ENCODE results near the gene TRIM59.

The TRIM59 gene, protein sequence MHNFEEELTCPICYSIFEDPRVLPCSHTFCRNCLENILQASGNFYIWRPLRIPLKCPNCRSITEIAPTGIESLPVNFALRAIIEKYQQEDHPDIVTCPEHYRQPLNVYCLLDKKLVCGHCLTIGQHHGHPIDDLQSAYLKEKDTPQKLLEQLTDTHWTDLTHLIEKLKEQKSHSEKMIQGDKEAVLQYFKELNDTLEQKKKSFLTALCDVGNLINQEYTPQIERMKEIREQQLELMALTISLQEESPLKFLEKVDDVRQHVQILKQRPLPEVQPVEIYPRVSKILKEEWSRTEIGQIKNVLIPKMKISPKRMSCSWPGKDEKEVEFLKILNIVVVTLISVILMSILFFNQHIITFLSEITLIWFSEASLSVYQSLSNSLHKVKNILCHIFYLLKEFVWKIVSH

DNA sequence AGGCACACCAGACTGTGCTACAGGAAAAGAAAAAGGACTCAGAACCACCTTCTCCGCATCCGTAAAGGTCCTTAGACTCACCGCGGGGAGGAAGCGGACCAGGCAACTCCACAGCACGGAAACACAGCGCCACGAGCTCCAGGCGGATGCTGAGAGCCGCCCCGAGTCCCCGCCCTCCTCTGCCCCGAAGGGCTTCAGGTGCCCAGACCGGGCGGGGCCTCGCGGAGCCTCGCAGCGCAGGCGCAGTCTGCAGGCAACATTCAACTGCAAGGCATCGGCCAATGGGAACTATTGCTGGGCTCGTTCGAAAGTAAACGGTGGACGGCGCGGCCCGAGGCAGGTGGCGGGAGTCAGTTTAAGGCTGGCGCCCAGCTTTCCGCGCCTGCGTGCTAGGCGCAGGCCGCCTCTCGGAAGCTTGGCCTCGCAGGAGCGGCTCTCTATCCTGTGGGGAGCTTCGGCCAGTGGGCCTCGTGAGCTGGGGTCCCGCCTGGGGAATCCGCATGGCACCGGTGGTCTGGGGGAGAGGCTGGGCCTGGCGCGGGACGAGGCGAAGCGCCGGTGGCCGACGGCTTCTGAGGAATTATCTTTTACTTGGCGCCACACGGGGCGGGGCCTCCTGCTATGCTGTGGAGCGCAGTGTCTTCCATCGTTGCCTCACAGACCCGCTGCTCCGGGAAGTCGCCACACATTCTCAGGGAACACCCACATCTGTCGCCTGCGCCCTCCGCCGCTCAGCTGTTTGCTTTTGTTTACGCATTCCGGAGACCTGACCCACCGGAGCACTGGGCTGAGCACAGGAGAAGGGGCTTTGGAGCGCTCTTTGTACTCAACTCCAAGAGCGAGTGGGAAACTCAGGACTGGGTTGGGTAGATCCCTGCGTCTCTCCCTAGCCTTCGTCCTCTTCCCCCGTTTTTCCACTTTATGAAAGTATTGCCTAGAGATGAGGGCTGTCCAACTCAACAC, at the start of gene TRIM59:
TRIM59 (minus strand) TSS at position 151 of the 963 bp plus-strand sequence. CDS start 10,603 bp downstream, outside the sequence.
- H3K36me3 ChIP-seq (replicated peaks; ENCODE audit: low read depth, low read length): peaks cover 12% of the 10 kb centered on the region
- peak within 1 kb of the TSS; percentile 94 for H3K4me3 ChIP-seq (ENCODE audit: low read length)
- H3K27me3 ChIP-seq (ENCODE audit: low read depth, low read length): no peaks in the 10 kb centered on the region
- no peaks in the 10 kb centered on the region for H4K20me1 ChIP-seq (ENCODE audit: insufficient read depth, low read length)
- H3K27ac ChIP-seq (ENCODE audit: low read length): peak within 1 kb of the TSS; percentile 79
- peaks cover 17% of the 10 kb centered on the region for H3K4me1 ChIP-seq (ENCODE audit: low read length)
- H2AFZ ChIP-seq (ENCODE audit: low read depth, low read length): peak within 1 kb of the TSS; percentile 79
- peaks cover 44% of the 10 kb centered on the region for H3K79me2 ChIP-seq (ENCODE audit: low read length)
- H3K9me3 ChIP-seq (ENCODE audit: insufficient read depth, low read length): no peaks in the 10 kb centered on the region
- H3K4me2 ChIP-seq (ENCODE audit: low read length): peak within 1 kb of the TSS; percentile 71
- TF ChIP-seq CTCF (IDR thresholded peaks at IDR 0.05; ENCODE audit: low read depth, low read length) (peak; percentile 6; the same call in 1 of the 2 replicates), EZH2phosphoT487 (IDR thresholded peaks at IDR 0.05; ENCODE audit: low read depth) (no peak)
- H3K9ac ChIP-seq (ENCODE audit: low read length): peak within 1 kb of the TSS; percentile 92

- Histone ChIP-seq H3K79me2 (ENCODE audit: low read length) (no peaks in the 10 kb centered on the region), H3K9me3 (ENCODE audit: insufficient read depth, low read length) (no peaks in the 10 kb centered on the region)
Observed at GRCh38 chr3:160498202-160498601, 48.6 kb upstream of the TRIM59 start.

DNA sequence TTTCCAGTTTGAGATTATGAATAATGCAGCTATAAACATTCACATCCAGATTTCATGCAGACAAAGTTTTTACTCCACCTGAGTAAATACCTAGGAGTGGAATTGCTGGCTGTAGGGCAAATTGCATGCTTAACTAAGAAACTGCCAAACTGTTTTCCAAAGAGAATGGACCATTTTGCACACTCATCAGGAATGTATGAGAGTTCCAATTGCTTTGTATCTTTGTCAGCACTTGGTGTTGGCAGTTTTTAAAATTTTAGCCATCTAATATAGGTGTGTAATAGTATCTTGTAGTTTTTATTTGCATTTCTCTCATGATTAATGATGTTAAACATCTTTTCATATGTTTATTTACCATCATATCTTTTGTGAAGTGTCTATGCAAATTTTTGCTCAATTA, 40.6 kb upstream of the TRIM59 start:
- Histone ChIP-seq H3K27me3 (ENCODE audit: low read depth, low read length) (no peaks in the 10 kb centered on the region), H3K9me3 (ENCODE audit: insufficient read depth, low read length) (no peaks in the 10 kb centered on the region), H3K79me2 (ENCODE audit: low read length) (no peaks in the 10 kb centered on the region), H3K27ac (ENCODE audit: low read length) (no peak overlapping the region), H3K36me3 (replicated peaks; ENCODE audit: low read depth, low read length) (no peaks in the 10 kb centered on the region), H3K4me3 (ENCODE audit: low read length) (no peak overlapping the region), H3K9ac (ENCODE audit: low read length) (no peak overlapping the region), H3K4me1 (ENCODE audit: low read length) (peaks cover 6% of the 10 kb centered on the region; the same call in 1 of the 2 replicates), H3K4me2 (ENCODE audit: low read length) (no peak overlapping the region), H4K20me1 (ENCODE audit: insufficient read depth, low read length) (no peaks in the 10 kb centered on the region), H2AFZ (ENCODE audit: low read depth, low read length) (no peak overlapping the region)
- TF ChIP-seq EZH2phosphoT487 (IDR thresholded peaks at IDR 0.05; ENCODE audit: low read depth) (no peak), CTCF (IDR thresholded peaks at IDR 0.05; ENCODE audit: low read depth, low read length) (no peak)

More at GRCh38 chr3:160498202-160498601, 48.6 kb upstream of the TRIM59 start:
- Histone ChIP-seq H2AFZ (ENCODE audit: low read depth, low read length) (no peak overlapping the region), H3K4me1 (ENCODE audit: low read length) (no peaks in the 10 kb centered on the region), H3K4me2 (ENCODE audit: low read length) (no peak overlapping the region), H3K4me3 (ENCODE audit: low read length) (no peak overlapping the region), H3K9ac (ENCODE audit: low read length) (no peak overlapping the region), H4K20me1 (ENCODE audit: insufficient read depth, low read length) (no peaks in the 10 kb centered on the region), H3K27me3 (ENCODE audit: low read depth, low read length) (no peaks in the 10 kb centered on the region), H3K36me3 (replicated peaks; ENCODE audit: low read depth, low read length) (peaks cover 16% of the 10 kb centered on the region), H3K27ac (ENCODE audit: low read length) (no peak overlapping the region)
- no peak for TF ChIP-seq CTCF (IDR thresholded peaks at IDR 0.05; ENCODE audit: low read depth, low read length)
- no peak for TF ChIP-seq EZH2phosphoT487 (IDR thresholded peaks at IDR 0.05; ENCODE audit: low read depth)

Data from OCI-LY3 (cell line).